Liver (tissue), 9 donors: ENCODE measurements around the gene KLK15. TPM values are rescaled to one million over a fixed set of nuclear protein-coding genes. Genes with fewer than 3 reads are reported as not detected.

Experiments used
- DNase-seq: peaks from one replicate; pipeline ENCODE4 v3.0.0-alpha.2; 2017; ENCODE audit warnings: low spot score
- H3K27ac ChIP-seq, 2 donors: one replicate each; pipeline ENCODE4 v1.7.0; 2013; ENCODE audit warnings: inconsistent platforms in 2 of 2, low read length in 2 of 2, control low read depth in 1 of 2, low read depth in 1 of 2, mild to moderate bottlenecking in 1 of 2
- H3K27me3 ChIP-seq, 4 donors: one replicate each; pipeline versions ENCODE4 v1.6.1 to v1.7.0; 2013; ENCODE audit warnings: low read length in 3 of 4, inconsistent platforms in 1 of 4, mild to moderate bottlenecking in 1 of 4, moderate library complexity in 1 of 4; ENCODE audit not compliant: control insufficient read depth in 4 of 4, insufficient read depth in 4 of 4
- H3K36me3 ChIP-seq, 4 donors: one replicate each; pipeline versions ENCODE4 v1.6.1 to v1.7.0; 2013; ENCODE audit warnings: low read length in 3 of 4, mild to moderate bottlenecking in 3 of 4, low read depth in 1 of 4, moderate library complexity in 1 of 4; ENCODE audit not compliant: control insufficient read depth in 4 of 4, insufficient read depth in 3 of 4
- H3K4me1 ChIP-seq, 4 donors: one replicate each; pipeline versions ENCODE4 v1.6.1 to v1.7.0; 2013; ENCODE audit warnings: low read length in 3 of 4, mild to moderate bottlenecking in 3 of 4, moderate library complexity in 1 of 4; ENCODE audit not compliant: control insufficient read depth in 4 of 4, insufficient read depth in 4 of 4
- H3K4me3 ChIP-seq, 3 donors: one replicate each; pipeline versions ENCODE4 v1.6.1 to v1.7.0; 2013; ENCODE audit warnings: low read length in 3 of 3, control low read depth in 1 of 3, low read depth in 1 of 3, mild to moderate bottlenecking in 1 of 3
- H3K9ac ChIP-seq, 2 donors: one replicate each; pipeline ENCODE4 v1.7.0; 2013; ENCODE audit warnings: low read length in 2 of 2, mild to moderate bottlenecking in 2 of 2, moderate library complexity in 2 of 2, control low read depth in 1 of 2, low read depth in 1 of 2
- H3K9me3 ChIP-seq, 4 donors: one replicate each; pipeline versions ENCODE4 v1.6.1 to v1.7.0; 2013; ENCODE audit warnings: low read length in 3 of 4; ENCODE audit not compliant: control insufficient read depth in 4 of 4
- EGR1 ChIP-seq, 2 donors: IDR thresholded peaks; 2 replicates each; pipeline ENCODE4 v1.6.1; 2016 to 2018; ENCODE audit warnings: antibody characterized with exemption in 2 of 2, low read depth in 2 of 2
- FOXA1 ChIP-seq: IDR thresholded peaks from 2 replicates; pipeline ENCODE4 v1.6.1; 2016; ENCODE audit warnings: antibody characterized with exemption
- GABPA ChIP-seq, 2 donors: IDR thresholded peaks in 1 of 2; conservative IDR thresholded peaks in 1 of 2; 2 replicates each; pipeline ENCODE4 v1.6.1; 2016; ENCODE audit warnings: antibody characterized with exemption in 2 of 2, mild to moderate bottlenecking in 1 of 2, moderate library complexity in 1 of 2
- HNF4A ChIP-seq, 2 donors: conservative IDR thresholded peaks; 2 replicates each; pipeline ENCODE4 v1.6.1; 2016; ENCODE audit warnings: antibody characterized with exemption in 2 of 2, mild to moderate bottlenecking in 2 of 2
- HNF4G ChIP-seq: IDR thresholded peaks from 2 replicates; pipeline ENCODE4 v1.6.1; 2016; ENCODE audit warnings: antibody characterized with exemption
- JUND ChIP-seq, 2 donors: IDR thresholded peaks; 2 replicates each; pipeline ENCODE4 v1.6.1; 2016; ENCODE audit warnings: antibody characterized with exemption in 2 of 2
- NR2F2 ChIP-seq: IDR thresholded peaks from 2 replicates; pipeline ENCODE4 v1.6.1; 2016; ENCODE audit warnings: antibody characterized with exemption
- RAD21 ChIP-seq, 2 donors: IDR thresholded peaks; 2 replicates each; pipeline ENCODE4 v1.6.1; 2016; ENCODE audit warnings: antibody characterized with exemption in 2 of 2, mild to moderate bottlenecking in 2 of 2
- RXRA ChIP-seq, 2 donors: IDR thresholded peaks; 2 replicates each; pipeline ENCODE4 v1.6.1; 2017 to 2018; ENCODE audit warnings: antibody characterized with exemption in 2 of 2, mild to moderate bottlenecking in 1 of 2
- SP1 ChIP-seq: IDR thresholded peaks from 2 replicates; pipeline ENCODE4 v1.6.1; 2018; ENCODE audit warnings: antibody characterized with exemption, mild to moderate bottlenecking
- TAF1 ChIP-seq: conservative IDR thresholded peaks from 2 replicates; pipeline ENCODE4 v1.6.1; 2016; ENCODE audit warnings: antibody characterized with exemption, mild to moderate bottlenecking
- WGBS: extraction: QIAGEN DNeasy Blood & Tissue Kit; methylation state at CpG from one replicate; pipeline ENCODE4 v1.1.7; 2013; 5-methylcytosine and 5-hydroxymethylcytosine counted together
- polyA plus RNA-seq, 2 donors: library from polyadenylated mRNA; stranded (reverse) in 1 of 2; unstranded in 1 of 2; fragments of 200-250 nt in 1 of 2; fragments of >200 nt in 1 of 2; fragmentation: Nextera tagmentation in 1 of 2; extraction: Ambion mirVana in 1 of 2; gene quantifications; one replicate each; pipeline versions ENCODE4 v1.2.1 to v1.2.3, GENCODE V29; 2013 to 2015
- total RNA-seq, 2 donors: library from RNA; depleted of rRNA; stranded (reverse); fragments of >200 nt; gene quantifications; one replicate each; pipeline ENCODE4 v1.2.3, GENCODE V29; 2014
- TF ChIP-seq, protein P1 (sequence below): IDR thresholded peaks from 2 replicates; pipeline ENCODE4 v1.6.1; 2016; ENCODE audit warnings: antibody characterized with exemption
- TF ChIP-seq, protein P2 (sequence below): IDR thresholded peaks from 2 replicates; pipeline ENCODE4 v1.6.1; 2016; ENCODE audit warnings: antibody characterized with exemption
- TF ChIP-seq, protein P3 (sequence below): IDR thresholded peaks from 2 replicates; pipeline ENCODE4 v1.6.1; 2016; ENCODE audit warnings: antibody characterized with exemption
- TF ChIP-seq, protein P4 (sequence below): fragments of 150-350 bp; IDR thresholded peaks from 2 replicates; pipeline ENCODE4 v1.5.1; 2017; ENCODE audit warnings: improper control_type of control experiment, low read depth, low read length; ENCODE audit not compliant: missing input control
- donor health status: healthy.
- donor health status: healthy.
- donor health status: healthy.
- donor health status: healthy.
- donor health status: healthy.

KLK15 gene
- total and polyA plus RNA-seq, 4 donors = not detected

DNA sequence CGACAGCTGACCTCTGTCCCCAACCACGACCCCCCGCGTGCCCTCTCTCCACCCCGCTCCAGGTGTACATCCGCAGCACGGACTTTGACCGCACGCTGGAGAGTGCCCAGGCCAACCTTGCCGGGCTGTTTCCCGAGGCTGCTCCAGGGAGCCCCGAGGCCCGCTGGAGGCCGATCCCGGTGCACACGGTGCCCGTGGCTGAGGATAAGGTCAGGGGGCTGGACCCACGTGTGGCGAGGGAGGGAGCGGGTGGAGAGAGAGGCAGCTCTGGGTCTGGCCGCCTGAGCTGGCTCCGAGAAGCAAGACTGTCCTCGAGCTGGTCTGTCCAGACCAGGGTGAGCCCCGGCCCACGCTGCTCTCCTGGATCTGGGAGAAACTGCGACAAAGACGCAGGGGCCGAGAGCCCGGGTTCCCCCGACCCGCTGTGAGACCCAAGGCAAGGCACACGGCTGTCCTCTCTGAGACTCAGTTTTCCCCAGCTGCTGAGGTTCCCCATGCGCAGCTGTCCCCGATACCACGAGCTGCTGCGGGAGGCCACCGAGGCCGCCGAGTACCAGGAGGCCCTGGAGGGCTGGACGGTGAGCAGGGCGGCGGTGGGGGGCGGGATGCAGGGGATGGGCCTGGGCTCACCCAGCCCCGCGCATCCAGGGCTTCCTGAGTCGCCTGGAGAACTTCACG lies 41.6 kb downstream of the KLK15 start:
- no peak overlapping the region for H3K9ac ChIP-seq
- TF ChIP-seq, protein P1, sequence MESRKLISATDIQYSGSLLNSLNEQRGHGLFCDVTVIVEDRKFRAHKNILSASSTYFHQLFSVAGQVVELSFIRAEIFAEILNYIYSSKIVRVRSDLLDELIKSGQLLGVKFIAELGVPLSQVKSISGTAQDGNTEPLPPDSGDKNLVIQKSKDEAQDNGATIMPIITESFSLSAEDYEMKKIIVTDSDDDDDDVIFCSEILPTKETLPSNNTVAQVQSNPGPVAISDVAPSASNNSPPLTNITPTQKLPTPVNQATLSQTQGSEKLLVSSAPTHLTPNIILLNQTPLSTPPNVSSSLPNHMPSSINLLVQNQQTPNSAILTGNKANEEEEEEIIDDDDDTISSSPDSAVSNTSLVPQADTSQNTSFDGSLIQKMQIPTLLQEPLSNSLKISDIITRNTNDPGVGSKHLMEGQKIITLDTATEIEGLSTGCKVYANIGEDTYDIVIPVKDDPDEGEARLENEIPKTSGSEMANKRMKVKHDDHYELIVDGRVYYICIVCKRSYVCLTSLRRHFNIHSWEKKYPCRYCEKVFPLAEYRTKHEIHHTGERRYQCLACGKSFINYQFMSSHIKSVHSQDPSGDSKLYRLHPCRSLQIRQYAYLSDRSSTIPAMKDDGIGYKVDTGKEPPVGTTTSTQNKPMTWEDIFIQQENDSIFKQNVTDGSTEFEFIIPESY = no peak
- TF ChIP-seq RXRA (IDR thresholded peaks at IDR 0.05) = no peak
- TF ChIP-seq, protein P2, sequence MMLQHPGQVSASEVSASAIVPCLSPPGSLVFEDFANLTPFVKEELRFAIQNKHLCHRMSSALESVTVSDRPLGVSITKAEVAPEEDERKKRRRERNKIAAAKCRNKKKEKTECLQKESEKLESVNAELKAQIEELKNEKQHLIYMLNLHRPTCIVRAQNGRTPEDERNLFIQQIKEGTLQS = no peak
- TF ChIP-seq SP1 = no peak
- TF ChIP-seq TAF1 = no peak
- TF ChIP-seq EGR1 (IDR thresholded peaks at IDR 0.05; ENCODE audit: low read depth in 2 of 2) = no peak
- no peak for TF ChIP-seq HNF4G
- TF ChIP-seq NR2F2 = no peak
- TF ChIP-seq FOXA1 = no peak
- TF ChIP-seq, protein P3, sequence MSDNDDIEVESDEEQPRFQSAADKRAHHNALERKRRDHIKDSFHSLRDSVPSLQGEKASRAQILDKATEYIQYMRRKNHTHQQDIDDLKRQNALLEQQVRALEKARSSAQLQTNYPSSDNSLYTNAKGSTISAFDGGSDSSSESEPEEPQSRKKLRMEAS = no peak
- TF ChIP-seq, protein P4, sequence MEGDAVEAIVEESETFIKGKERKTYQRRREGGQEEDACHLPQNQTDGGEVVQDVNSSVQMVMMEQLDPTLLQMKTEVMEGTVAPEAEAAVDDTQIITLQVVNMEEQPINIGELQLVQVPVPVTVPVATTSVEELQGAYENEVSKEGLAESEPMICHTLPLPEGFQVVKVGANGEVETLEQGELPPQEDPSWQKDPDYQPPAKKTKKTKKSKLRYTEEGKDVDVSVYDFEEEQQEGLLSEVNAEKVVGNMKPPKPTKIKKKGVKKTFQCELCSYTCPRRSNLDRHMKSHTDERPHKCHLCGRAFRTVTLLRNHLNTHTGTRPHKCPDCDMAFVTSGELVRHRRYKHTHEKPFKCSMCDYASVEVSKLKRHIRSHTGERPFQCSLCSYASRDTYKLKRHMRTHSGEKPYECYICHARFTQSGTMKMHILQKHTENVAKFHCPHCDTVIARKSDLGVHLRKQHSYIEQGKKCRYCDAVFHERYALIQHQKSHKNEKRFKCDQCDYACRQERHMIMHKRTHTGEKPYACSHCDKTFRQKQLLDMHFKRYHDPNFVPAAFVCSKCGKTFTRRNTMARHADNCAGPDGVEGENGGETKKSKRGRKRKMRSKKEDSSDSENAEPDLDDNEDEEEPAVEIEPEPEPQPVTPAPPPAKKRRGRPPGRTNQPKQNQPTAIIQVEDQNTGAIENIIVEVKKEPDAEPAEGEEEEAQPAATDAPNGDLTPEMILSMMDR = no peak
- no peak for TF ChIP-seq GABPA (IDR thresholded peaks at IDR 0.05 in 1 of 2, conservative IDR thresholded peaks at IDR 0.05 in 1 of 2)
- TF ChIP-seq JUND (IDR thresholded peaks at IDR 0.05) = no peak
- TF ChIP-seq HNF4A (conservative IDR thresholded peaks at IDR 0.05) = no peak
- TF ChIP-seq RAD21 (IDR thresholded peaks at IDR 0.05) = no peak
- no peak for DNase-seq
- no peaks in the 10 kb centered on the region for H3K9me3 ChIP-seq
- H3K4me1 ChIP-seq = no peaks in the 10 kb centered on the region
- WGBS = 72% methylated on average over 47 of the region's 47 CpGs
- H3K27me3 ChIP-seq = no peaks in the 10 kb centered on the region
- no peak overlapping the region for H3K27ac ChIP-seq
- H3K36me3 ChIP-seq = peaks cover 0 to 4% (median 0%) of the 10 kb centered on the region in 4 donors
- H3K4me3 ChIP-seq = no peak overlapping the region

DNA sequence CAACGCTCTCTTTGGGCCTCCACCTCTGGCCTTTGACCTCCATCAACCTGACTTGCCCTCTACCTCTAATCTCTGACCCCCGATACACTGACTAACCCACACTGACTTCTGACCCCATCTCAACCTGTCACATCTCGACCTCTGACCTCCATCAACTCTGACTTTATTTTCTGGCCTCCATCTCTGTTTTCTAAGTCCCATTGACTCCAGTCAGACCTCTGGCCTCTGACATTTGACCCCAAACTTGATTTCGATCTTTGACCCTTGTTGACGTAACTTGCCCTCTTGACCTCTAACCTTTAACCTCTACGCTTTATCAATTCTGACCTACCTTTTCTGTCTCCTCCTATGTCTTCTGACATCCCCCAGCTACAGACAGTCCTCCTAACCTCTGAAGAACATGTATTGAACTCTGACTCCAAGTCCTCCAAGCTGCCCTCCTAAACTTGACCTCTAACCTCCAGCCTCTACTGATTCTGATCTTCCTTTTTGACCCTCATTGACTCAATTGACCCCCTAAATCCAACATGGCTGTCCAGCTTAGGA lies 42.4 kb downstream of the KLK15 start:
- Histone ChIP-seq H3K4me1 (no peaks in the 10 kb centered on the region), H3K4me3 (no peak overlapping the region), H3K9me3 (no peaks in the 10 kb centered on the region), H3K27ac (no peak overlapping the region), H3K9ac (no peak overlapping the region), H3K27me3 (no peaks in the 10 kb centered on the region), H3K36me3 (peaks cover 0 to 3% (median 0%) of the 10 kb centered on the region in 4 donors)
- 63% methylated on average over 6 of the region's 6 CpGs for WGBS
- DNase-seq = no peak
- TF ChIP-seq RXRA (IDR thresholded peaks at IDR 0.05) (peak in 1 of 2 donors; percentile 58), NR2F2 (peak; percentile 100), HNF4A (conservative IDR thresholded peaks at IDR 0.05) (peak; percentile 9 to 61), GABPA (IDR thresholded peaks at IDR 0.05 in 1 of 2, conservative IDR thresholded peaks at IDR 0.05 in 1 of 2) (no peak)
- TF ChIP-seq, protein P4 = no peak
